Stimulated activated effector memory CD8-positive, alpha-beta T cell treated with anti-CD3 and anti-CD28 coated beads, Interleukin-12 subunit alpha, Interleukin-12 subunit beta, amount 100 ng/mL, for 72 hours (primary cell): ENCODE data around the gene GOLGA5.
A peak's percentile ranks its signal among the peaks of the same experiment; 100 is the strongest.
"Not testable (repeated sequence)": the region's sequence is repeated elsewhere in the genome, so short reads cannot be mapped to it uniquely, and the experiment has no call there.

Source experiments
- ATAC-seq: fragments of 150-1000 bp; cut with Tn5 transposase; 2 replicates; pipeline ENCODE4 v1.10.0; 2021
- DNase-seq, 2 donors: peaks; one replicate each; pipeline ENCODE4 v3.0.0; 2021 to 2022; ENCODE audit warnings: low spot score in 2 of 2
- H3K27ac Mint-ChIP-seq: one replicate; pipeline ENCODE4 v1.8.0; 2022; ENCODE audit warnings: mild to moderate bottlenecking, mixed read lengths
- H3K36me3 Mint-ChIP-seq: one replicate; pipeline ENCODE4 v1.8.0; 2022; ENCODE audit warnings: mild to moderate bottlenecking, mixed read lengths
- H3K4me1 Mint-ChIP-seq: one replicate; pipeline ENCODE4 v1.8.0; 2022; ENCODE audit warnings: mixed read lengths
- H3K4me3 Mint-ChIP-seq: one replicate; pipeline ENCODE4 v1.8.0; 2022; ENCODE audit warnings: mild to moderate bottlenecking, mixed read lengths
- H3K9me3 Mint-ChIP-seq: one replicate; pipeline ENCODE4 v1.8.0; 2022; ENCODE audit warnings: mixed read lengths

GOLGA5 gene

GRCh38 chr14:92792885-92793284 lies 1.2 kb upstream of the GOLGA5 start:
- Mint-ChIP-seq H3K4me3 (peak overlapping the region; percentile 99), H3K4me1 (peaks cover 17% of the 10 kb centered on the region), H3K9me3 (peaks cover 18% of the 10 kb centered on the region), H3K27ac (no peak overlapping the region), H3K36me3 (peaks cover 21% of the 10 kb centered on the region)
- DNase-seq: no peak
- no peak for ATAC-seq

GRCh38 chr14:92794547-92794941 lies 439 bp downstream of the GOLGA5 start:
- H3K9me3 Mint-ChIP-seq: peaks cover 13% of the 10 kb centered on the region
- no peak for DNase-seq
- peaks cover 17% of the 10 kb centered on the region for H3K4me1 Mint-ChIP-seq
- peaks cover 38% of the 10 kb centered on the region for H3K36me3 Mint-ChIP-seq
- peak overlapping the region; percentile 99 for H3K27ac Mint-ChIP-seq
- no peak for ATAC-seq
- H3K4me3 Mint-ChIP-seq: peak overlapping the region; percentile 99

- H3K4me1 Mint-ChIP-seq: peaks cover 20% of the 10 kb centered on the region
- H3K9me3 Mint-ChIP-seq: peaks cover 9% of the 10 kb centered on the region
- ATAC-seq (no peak), DNase-seq (no peak)
- H3K27ac Mint-ChIP-seq: peak overlapping the region; percentile 99
- H3K4me3 Mint-ChIP-seq: peak overlapping the region; percentile 99
- H3K36me3 Mint-ChIP-seq: peaks cover 42% of the 10 kb centered on the region
These were observed 856 bp downstream of the GOLGA5 start for GRCh38 chr14:92794961-92795360.

- H3K36me3 Mint-ChIP-seq: peaks cover 47% of the 10 kb centered on the region
- no peak for ATAC-seq
- peaks cover 4% of the 10 kb centered on the region for H3K9me3 Mint-ChIP-seq
- H3K4me3 Mint-ChIP-seq: no peak overlapping the region
- peaks cover 45% of the 10 kb centered on the region for H3K4me1 Mint-ChIP-seq
- peak overlapping the region; percentile 43 for H3K27ac Mint-ChIP-seq
- DNase-seq: no peak
These were observed 4.0 kb downstream of the GOLGA5 start for GRCh38 chr14:92797935-92798653.

- H3K9me3 Mint-ChIP-seq: peaks cover under 1% of the 10 kb centered on the region
- H3K27ac Mint-ChIP-seq: peak overlapping the region; percentile 43
- H3K4me3 Mint-ChIP-seq: no peak overlapping the region
- DNase-seq (no peak), ATAC-seq (no peak)
- H3K4me1 Mint-ChIP-seq: peaks cover 43% of the 10 kb centered on the region
- peaks cover 50% of the 10 kb centered on the region for H3K36me3 Mint-ChIP-seq
These were observed 4.7 kb downstream of the GOLGA5 start for GRCh38 chr14:92798811-92799210.

- DNase-seq: no peak
- Mint-ChIP-seq H3K4me1 (peaks cover 44% of the 10 kb centered on the region), H3K9me3 (no peaks in the 10 kb centered on the region), H3K27ac (peak overlapping the region; percentile 0), H3K4me3 (peak overlapping the region; percentile 28), H3K36me3 (peaks cover 48% of the 10 kb centered on the region)
- ATAC-seq: no peak
These were observed 5.9 kb downstream of the GOLGA5 start for GRCh38 chr14:92800012-92800411.

- peaks cover 45% of the 10 kb centered on the region for H3K4me1 Mint-ChIP-seq
- H3K4me3 Mint-ChIP-seq: peak overlapping the region; percentile 28
- ATAC-seq (no peak), DNase-seq (no peak)
- peaks cover 53% of the 10 kb centered on the region for H3K36me3 Mint-ChIP-seq
- peak overlapping the region; percentile 0 for H3K27ac Mint-ChIP-seq
- no peaks in the 10 kb centered on the region for H3K9me3 Mint-ChIP-seq
These were observed 6.4 kb downstream of the GOLGA5 start for GRCh38 chr14:92800525-92800924.

- DNase-seq (no peak), ATAC-seq (no peak)
- H3K9me3 Mint-ChIP-seq: no peaks in the 10 kb centered on the region
- peaks cover 67% of the 10 kb centered on the region for H3K36me3 Mint-ChIP-seq
- peaks cover 50% of the 10 kb centered on the region for H3K4me1 Mint-ChIP-seq
- no peak overlapping the region for H3K27ac Mint-ChIP-seq
- H3K4me3 Mint-ChIP-seq: peak overlapping the region; percentile 28
These were observed 7.8 kb downstream of the GOLGA5 start for GRCh38 chr14:92801917-92802316.

GRCh38 chr14:92802678-92803077 lies 8.6 kb downstream of the GOLGA5 start:
- H3K4me1 Mint-ChIP-seq: peaks cover 54% of the 10 kb centered on the region
- ATAC-seq (no peak), DNase-seq (no peak)
- peaks cover 71% of the 10 kb centered on the region for H3K36me3 Mint-ChIP-seq
- H3K27ac Mint-ChIP-seq: no peak overlapping the region
- H3K4me3 Mint-ChIP-seq: peak overlapping the region; percentile 28
- H3K9me3 Mint-ChIP-seq: no peaks in the 10 kb centered on the region

- Mint-ChIP-seq H3K9me3 (no peaks in the 10 kb centered on the region), H3K27ac (no peak overlapping the region), H3K4me3 (no peak overlapping the region), H3K36me3 (peaks cover 26% of the 10 kb centered on the region), H3K4me1 (no peaks in the 10 kb centered on the region)
- DNase-seq (no peak), ATAC-seq (no peak)
These were observed 19.1 kb downstream of the GOLGA5 start for GRCh38 chr14:92813201-92813600.

GRCh38 chr14:92819011-92819597 lies 25.0 kb downstream of the GOLGA5 start:
- peaks cover 50% of the 10 kb centered on the region for H3K36me3 Mint-ChIP-seq
- H3K4me1 Mint-ChIP-seq: no peaks in the 10 kb centered on the region
- no peak for ATAC-seq
- peak overlapping the region; percentile 58 for H3K27ac Mint-ChIP-seq
- no peaks in the 10 kb centered on the region for H3K9me3 Mint-ChIP-seq
- DNase-seq: no peak
- no peak overlapping the region for H3K4me3 Mint-ChIP-seq

- H3K9me3 Mint-ChIP-seq, H3K4me1 Mint-ChIP-seq, ATAC-seq, DNase-seq, H3K4me3 Mint-ChIP-seq: not testable (repeated sequence)
- Mint-ChIP-seq H3K27ac (peak overlapping the region; percentile 58), H3K36me3 (peaks cover 58% of the 10 kb centered on the region)
These were observed 25.8 kb downstream of the GOLGA5 start for GRCh38 chr14:92819680-92820535.

GRCh38 chr14:92820536-92820840 lies 26.4 kb downstream of the GOLGA5 start:
- H3K4me3 Mint-ChIP-seq, H3K4me1 Mint-ChIP-seq, ATAC-seq, H3K27ac Mint-ChIP-seq, DNase-seq, H3K9me3 Mint-ChIP-seq: not testable (repeated sequence)
- peaks cover 64% of the 10 kb centered on the region for H3K36me3 Mint-ChIP-seq

GRCh38 chr14:92830902-92831301 lies 36.8 kb downstream of the GOLGA5 start:
- H3K36me3 Mint-ChIP-seq: peaks cover 90% of the 10 kb centered on the region
- no peaks in the 10 kb centered on the region for H3K9me3 Mint-ChIP-seq
- no peak for DNase-seq
- H3K4me3 Mint-ChIP-seq: no peak overlapping the region
- H3K4me1 Mint-ChIP-seq: no peaks in the 10 kb centered on the region
- H3K27ac Mint-ChIP-seq: no peak overlapping the region
- ATAC-seq: no peak

- no peaks in the 10 kb centered on the region for H3K9me3 Mint-ChIP-seq
- ATAC-seq (no peak), DNase-seq (no peak)
- no peaks in the 10 kb centered on the region for H3K4me1 Mint-ChIP-seq
- no peak overlapping the region for H3K27ac Mint-ChIP-seq
- peaks cover 90% of the 10 kb centered on the region for H3K36me3 Mint-ChIP-seq
- no peak overlapping the region for H3K4me3 Mint-ChIP-seq
These were observed 38.1 kb downstream of the GOLGA5 start for GRCh38 chr14:92832137-92832700.
